DLD1 (cell line): ENCODE data around the gene CH25H.
"Not testable (repeated sequence)": the region's sequence is repeated elsewhere in the genome, so short reads cannot be mapped to it uniquely, and the experiment has no call there.

ENCODE experiments used
- in situ Hi-C: cut with HindIII; loops from 2 replicates; pipeline ENCODE4 v1.10.0; 2017; ENCODE audit warnings: low sequenced_read_pairs

CH25H gene

GRCh38 chr10:89207181-89207800 is at the start of gene CH25H:
Gene CH25H (minus strand): TSS chr10:89207317. CDS start chr10:89207292, 25 bp downstream.
- in situ Hi-C loops: loop anchor here (25.0 kb wide), 1 partner anchor 370 kb away; no protein-coding TSS in a partner anchor

- in situ Hi-C loops: no loop called here
Observed at GRCh38 chr10:89256340-89256739, 49.2 kb upstream of the CH25H start.

- in situ Hi-C loops: no loop called here
Observed at GRCh38 chr10:89255793-89256192, 48.7 kb upstream of the CH25H start.

- in situ Hi-C loops: not testable (repeated sequence)
Observed at GRCh38 chr10:89255091-89255579, 48.0 kb upstream of the CH25H start.

GRCh38 chr10:89252225-89252585 is 45.1 kb upstream of the CH25H start:
- in situ Hi-C loops: no loop called here

GRCh38 chr10:89251409-89252224 is 44.5 kb upstream of the CH25H start, which contains the start of gene LIPA:
Gene LIPA (minus strand): TSS chr10:89251775. CDS start chr10:89247648, 4,127 bp downstream.
- in situ Hi-C loops: no loop called here

- in situ Hi-C loops: no loop called here
Observed at GRCh38 chr10:89250865-89251408, 43.8 kb upstream of the CH25H start.

GRCh38 chr10:89248990-89249389 is 41.9 kb upstream of the CH25H start:
- in situ Hi-C loops: no loop called here

GRCh38 chr10:89247623-89248022 is 40.5 kb upstream of the CH25H start:
- in situ Hi-C loops: not testable (repeated sequence)

- in situ Hi-C loops: no loop called here
Observed at GRCh38 chr10:89245802-89246201, 38.7 kb upstream of the CH25H start.

GRCh38 chr10:89242840-89243568 is 35.9 kb upstream of the CH25H start:
- in situ Hi-C loops: no loop called here

- in situ Hi-C loops: no loop called here
Observed at GRCh38 chr10:89242345-89242684, 35.2 kb upstream of the CH25H start.

GRCh38 chr10:89241486-89242344 is 34.6 kb upstream of the CH25H start:
- in situ Hi-C loops: no loop called here

- in situ Hi-C loops: no loop called here
Observed at GRCh38 chr10:89241026-89241425, 33.9 kb upstream of the CH25H start.

GRCh38 chr10:89240519-89240918 is 33.4 kb upstream of the CH25H start:
- in situ Hi-C loops: no loop called here

- in situ Hi-C loops: no loop called here
Observed at GRCh38 chr10:89238956-89239644, 32.0 kb upstream of the CH25H start.

GRCh38 chr10:89237849-89238248 is 30.7 kb upstream of the CH25H start:
- in situ Hi-C loops: no loop called here

GRCh38 chr10:89236226-89236797 is 29.2 kb upstream of the CH25H start:
- in situ Hi-C loops: no loop called here

GRCh38 chr10:89235073-89235798 is 28.1 kb upstream of the CH25H start:
- in situ Hi-C loops: no loop called here
